ENCODE results near the gene DDX17. TPM values are rescaled to one million over a fixed set of nuclear protein-coding genes. Genes with fewer than 3 reads are reported as not detected.
A peak's percentile ranks its signal among the peaks of the same experiment; 100 is the strongest.

DDX17 gene
- total and polyA plus RNA-seq, 8 donors, result 59.5 to 4,611 (median 538) TPM

DNA sequence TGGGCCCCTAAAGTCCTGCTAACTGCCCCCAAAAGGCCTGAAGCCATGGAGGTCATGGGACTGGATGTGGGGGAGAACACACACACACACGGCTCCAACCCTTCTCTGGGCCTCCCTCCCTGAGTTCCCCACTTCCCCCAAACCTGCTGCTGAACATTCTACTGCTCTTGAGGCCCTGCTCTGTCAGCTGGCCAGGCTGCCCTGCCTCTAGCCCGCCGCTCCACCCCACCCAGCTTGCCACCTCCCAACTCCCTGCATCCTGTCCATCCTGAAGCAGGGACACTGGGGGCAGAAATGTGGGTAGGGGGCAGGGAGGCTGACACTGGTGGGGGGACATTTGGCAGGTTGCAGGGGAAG, 52.1 kb downstream of the DDX17 start:
- H3K9me3 ChIP-seq, result no peaks in the 10 kb centered on the region
- H3K4me1 ChIP-seq, result peaks cover 14 to 24% (median 20%) of the 10 kb centered on the region in 4 donors
- H3K36me3 ChIP-seq, result no peaks in the 10 kb centered on the region
- peak in 1 of 2 donors; percentile 31 for DNase-seq
- intact Hi-C loops (cut with DNase I; ENCODE audit: low total_unique reads), result no loop called here
- H3K27ac ChIP-seq, result no peak overlapping the region
- TF ChIP-seq, protein P1, sequence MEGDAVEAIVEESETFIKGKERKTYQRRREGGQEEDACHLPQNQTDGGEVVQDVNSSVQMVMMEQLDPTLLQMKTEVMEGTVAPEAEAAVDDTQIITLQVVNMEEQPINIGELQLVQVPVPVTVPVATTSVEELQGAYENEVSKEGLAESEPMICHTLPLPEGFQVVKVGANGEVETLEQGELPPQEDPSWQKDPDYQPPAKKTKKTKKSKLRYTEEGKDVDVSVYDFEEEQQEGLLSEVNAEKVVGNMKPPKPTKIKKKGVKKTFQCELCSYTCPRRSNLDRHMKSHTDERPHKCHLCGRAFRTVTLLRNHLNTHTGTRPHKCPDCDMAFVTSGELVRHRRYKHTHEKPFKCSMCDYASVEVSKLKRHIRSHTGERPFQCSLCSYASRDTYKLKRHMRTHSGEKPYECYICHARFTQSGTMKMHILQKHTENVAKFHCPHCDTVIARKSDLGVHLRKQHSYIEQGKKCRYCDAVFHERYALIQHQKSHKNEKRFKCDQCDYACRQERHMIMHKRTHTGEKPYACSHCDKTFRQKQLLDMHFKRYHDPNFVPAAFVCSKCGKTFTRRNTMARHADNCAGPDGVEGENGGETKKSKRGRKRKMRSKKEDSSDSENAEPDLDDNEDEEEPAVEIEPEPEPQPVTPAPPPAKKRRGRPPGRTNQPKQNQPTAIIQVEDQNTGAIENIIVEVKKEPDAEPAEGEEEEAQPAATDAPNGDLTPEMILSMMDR (IDR thresholded peaks at IDR 0.05), result no peak
- no peak for TF ChIP-seq POLR2AphosphoS5 (IDR thresholded peaks at IDR 0.05)
- TF ChIP-seq POLR2A (IDR thresholded peaks at IDR 0.05), result no peak
- TF ChIP-seq EP300 (IDR thresholded peaks at IDR 0.05), result no peak
- WGBS, 5 donors, result 50 to 96% (median 60%) methylated on average over 3 of the region's 3 CpGs
- H3K27me3 ChIP-seq, result peaks cover 15 to 99% (median 70%) of the 10 kb centered on the region in 3 donors
- no peak overlapping the region for H3K4me3 ChIP-seq

DNA sequence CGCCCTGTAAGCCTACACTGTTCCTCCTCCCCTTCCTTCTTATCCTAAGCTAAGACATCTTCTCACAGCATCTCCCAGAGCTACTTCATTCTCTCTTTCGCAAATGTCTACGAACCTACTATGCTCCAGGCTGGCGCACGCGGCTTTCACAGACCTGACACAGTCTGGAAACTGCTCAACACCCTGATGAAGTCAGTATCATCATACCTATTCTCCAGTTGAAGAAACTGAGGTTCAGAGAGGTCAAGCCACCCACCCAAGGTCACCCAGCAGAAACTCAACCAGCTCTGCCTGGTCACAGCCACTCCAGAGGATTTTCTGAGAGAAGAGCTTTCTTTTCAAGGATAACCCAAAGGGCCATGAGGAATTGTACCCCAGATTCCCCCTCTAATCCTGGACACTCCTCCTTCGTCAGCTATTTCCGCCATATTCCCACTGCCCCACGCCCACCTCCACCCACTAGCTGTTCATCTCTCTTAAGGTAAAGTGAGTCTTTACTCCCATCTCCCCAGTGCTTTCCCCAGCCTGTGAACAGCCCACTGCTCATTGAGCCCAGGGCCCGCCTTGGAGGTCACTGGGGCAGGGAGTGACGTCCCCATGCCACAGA, 52.9 kb downstream of the DDX17 start:
- Histone ChIP-seq H3K4me1 (peaks cover 14 to 24% (median 20%) of the 10 kb centered on the region in 4 donors), H3K9me3 (no peaks in the 10 kb centered on the region), H3K4me3 (no peak overlapping the region), H3K36me3 (no peaks in the 10 kb centered on the region), H3K27me3 (peaks cover 15 to 99% (median 71%) of the 10 kb centered on the region in 3 donors), H3K27ac (no peak overlapping the region)
- WGBS, 5 donors, result 80 to 85% (median 82%) methylated on average over 11 of the region's 11 CpGs
- intact Hi-C loops (cut with DNase I; ENCODE audit: low total_unique reads), result no loop called here
- DNase-seq, result no peak
- TF ChIP-seq POLR2AphosphoS5 (IDR thresholded peaks at IDR 0.05), result no peak
- no peak for TF ChIP-seq EP300 (IDR thresholded peaks at IDR 0.05)
- TF ChIP-seq POLR2A (IDR thresholded peaks at IDR 0.05), result no peak
- TF ChIP-seq, protein P1 (IDR thresholded peaks at IDR 0.05), result no peak

DNA sequence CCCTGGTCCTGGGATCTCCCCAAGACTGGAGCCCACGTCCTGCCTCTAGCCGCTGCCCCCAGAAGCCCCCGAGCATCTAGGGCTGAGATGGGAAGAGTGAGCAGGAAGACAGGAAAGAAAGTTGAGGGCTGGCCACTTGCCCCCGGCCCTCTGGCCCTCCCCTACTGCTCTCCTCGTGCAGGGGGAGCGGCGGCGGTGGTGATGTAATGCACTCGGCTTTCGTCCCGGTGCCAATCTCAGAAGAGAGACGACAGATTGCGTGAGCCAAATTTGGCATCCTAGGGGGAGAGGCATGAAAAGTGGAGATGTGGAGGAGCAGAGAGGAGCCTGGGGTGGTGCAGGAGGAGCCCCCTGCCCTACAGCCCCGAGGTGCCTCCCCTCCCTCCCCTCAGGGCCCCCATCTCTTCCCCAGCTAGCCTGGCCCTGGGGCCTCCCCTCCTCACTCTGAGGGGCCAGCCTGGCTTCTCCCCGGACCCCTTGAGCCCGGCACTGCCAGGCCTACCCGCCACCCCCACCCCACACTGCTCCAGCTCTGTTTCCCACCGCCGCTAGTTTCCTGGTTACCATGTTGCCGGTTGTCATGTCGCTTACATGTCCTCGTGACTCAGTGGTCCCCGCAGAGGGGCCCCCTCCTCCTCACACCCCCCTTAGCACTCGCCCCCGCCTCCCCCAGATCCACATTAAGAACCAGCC, 53.6 kb downstream of the DDX17 start:
- peak in 1 of 2 donors; percentile 81 for DNase-seq
- Histone ChIP-seq H3K4me3 (no peak overlapping the region), H3K4me1 (peaks cover 14 to 24% (median 20%) of the 10 kb centered on the region in 4 donors), H3K27me3 (peaks cover 15 to 96% (median 67%) of the 10 kb centered on the region in 3 donors), H3K9me3 (no peaks in the 10 kb centered on the region), H3K36me3 (no peaks in the 10 kb centered on the region), H3K27ac (no peak overlapping the region)
- intact Hi-C loops (cut with DNase I; ENCODE audit: low total_unique reads), result no loop called here
- TF ChIP-seq POLR2AphosphoS5 (IDR thresholded peaks at IDR 0.05), result no peak
- TF ChIP-seq, protein P1 (IDR thresholded peaks at IDR 0.05), result no peak
- TF ChIP-seq POLR2A (IDR thresholded peaks at IDR 0.05), result no peak
- no peak for TF ChIP-seq EP300 (IDR thresholded peaks at IDR 0.05)
- WGBS, 5 donors, result 29 to 41% (median 40%) methylated on average over 23 to 25 of the region's 25 CpGs

DNA sequence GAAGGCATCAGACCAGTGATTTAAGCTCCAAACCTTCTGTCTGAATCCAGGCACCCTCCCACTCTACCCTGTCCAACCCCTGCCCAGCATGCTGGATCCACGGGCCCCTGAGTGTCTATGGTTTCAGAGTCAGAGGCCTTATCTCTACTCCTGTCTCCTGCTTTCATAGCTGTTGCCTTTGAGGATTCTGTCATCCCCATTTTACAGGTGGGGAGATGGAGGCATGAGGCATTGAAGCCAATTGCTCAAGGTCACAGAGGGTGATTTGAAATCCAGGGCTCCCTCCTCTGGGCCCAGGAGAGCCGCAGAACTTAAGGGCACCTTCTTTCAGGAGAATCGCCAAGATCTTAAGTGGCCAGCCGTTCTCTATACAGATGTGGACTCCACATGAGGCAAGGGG, 54.2 kb downstream of the DDX17 start:
- intact Hi-C loops (cut with DNase I; ENCODE audit: low total_unique reads), result no loop called here
- Histone ChIP-seq H3K9me3 (no peaks in the 10 kb centered on the region), H3K4me3 (no peak overlapping the region), H3K27me3 (peaks cover 15 to 96% (median 61%) of the 10 kb centered on the region in 3 donors), H3K27ac (no peak overlapping the region), H3K4me1 (peaks cover 14 to 24% (median 20%) of the 10 kb centered on the region in 4 donors), H3K36me3 (no peaks in the 10 kb centered on the region)
- TF ChIP-seq, protein P1 (IDR thresholded peaks at IDR 0.05), result no peak
- TF ChIP-seq POLR2AphosphoS5 (IDR thresholded peaks at IDR 0.05) (no peak), EP300 (IDR thresholded peaks at IDR 0.05) (no peak), POLR2A (IDR thresholded peaks at IDR 0.05) (no peak)
- WGBS, 5 donors, result 59 to 71% (median 64%) methylated on average over 3 to 4 of the region's 4 CpGs
- peak in 1 of 2 donors; percentile 5 for DNase-seq
